Memory B cell (primary cell): ENCODE results near the gene RPE.
A peak's percentile ranks its signal among the peaks of the same experiment; 100 is the strongest.

Experiments
- ATAC-seq: fragments of 150-1000 bp; cut with Tn5 transposase; 2 replicates; pipeline ENCODE4 v1.10.0; 2021; ENCODE audit warnings: low read depth, mild to moderate bottlenecking, moderate library complexity
- DNase-seq, 2 donors: peaks; one replicate each; pipeline ENCODE4 v3.0.0; 2022; ENCODE audit warnings: low spot score in 2 of 2
- H3K27ac Mint-ChIP-seq: one replicate; pipeline ENCODE4 v1.8.0; 2022; ENCODE audit warnings: mild to moderate bottlenecking, moderate library complexity, mixed read lengths
- H3K27me3 Mint-ChIP-seq: one replicate; pipeline ENCODE4 v1.8.0; 2022; ENCODE audit warnings: mixed read lengths
- H3K36me3 Mint-ChIP-seq: one replicate; pipeline ENCODE4 v1.8.0; 2022; ENCODE audit warnings: mild to moderate bottlenecking, mixed read lengths
- H3K4me1 Mint-ChIP-seq: one replicate; pipeline ENCODE4 v1.8.0; 2022; ENCODE audit warnings: mixed read lengths
- H3K4me3 Mint-ChIP-seq: one replicate; pipeline ENCODE4 v1.8.0; 2022; ENCODE audit warnings: mild to moderate bottlenecking, moderate library complexity, mixed read lengths
- H3K9me3 Mint-ChIP-seq: one replicate; pipeline ENCODE4 v1.8.0; 2022; ENCODE audit warnings: mixed read lengths

RPE gene

DNA sequence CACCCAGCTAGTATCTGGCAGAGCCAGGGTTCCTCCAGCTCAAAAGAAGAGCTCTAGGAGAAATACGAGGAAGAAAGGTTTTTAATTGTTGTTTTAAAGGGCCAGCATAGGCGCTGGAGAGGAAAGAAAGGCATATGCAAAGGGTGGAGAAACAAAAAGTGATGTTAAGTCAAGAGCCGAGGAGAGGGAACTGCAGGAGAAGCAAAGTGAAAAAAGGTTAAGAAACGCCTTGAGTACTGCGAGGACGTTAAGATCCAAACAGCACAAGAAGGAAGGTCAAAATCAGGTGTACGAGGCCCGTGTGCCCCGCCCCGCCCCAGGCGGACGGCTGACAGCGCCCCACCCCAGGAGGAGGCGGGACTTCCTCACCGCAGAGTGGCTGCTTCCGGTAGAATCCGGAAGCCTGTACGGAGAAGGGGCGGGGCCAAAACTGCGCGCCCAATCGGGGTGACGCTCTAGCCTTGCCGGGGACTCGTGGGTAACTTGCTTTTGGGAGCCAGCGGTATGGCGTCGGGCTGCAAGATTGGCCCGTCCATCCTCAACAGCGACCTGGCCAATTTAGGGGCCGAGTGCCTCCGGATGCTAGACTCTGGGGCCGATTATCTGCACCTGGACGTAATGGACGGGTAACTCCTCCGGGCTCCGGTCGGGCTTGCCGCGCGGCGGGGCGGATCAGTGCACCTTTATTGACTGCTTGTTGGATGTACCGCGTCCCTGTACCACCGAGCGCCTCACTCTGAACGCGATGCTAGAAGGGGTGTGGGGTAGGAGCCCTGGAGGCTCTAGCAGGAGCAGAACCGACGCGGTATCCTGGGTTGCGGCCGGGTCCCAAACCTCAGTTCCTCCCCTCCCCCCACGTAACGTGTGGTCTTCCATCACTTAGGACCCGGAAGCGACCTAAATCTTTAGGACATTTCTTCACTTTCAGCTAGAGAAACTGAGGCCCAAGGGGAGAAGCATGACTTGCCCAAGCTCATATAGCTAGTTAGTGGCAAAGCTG, at the start of gene RPE:
TSS of gene RPE (plus strand) at position 481 of the 1,000 bp plus-strand sequence. CDS start at position 505, 24 bp downstream.
- Mint-ChIP-seq H3K36me3 (peaks cover 1% of the 10 kb centered on the region), H3K4me1 (peaks cover 30% of the 10 kb centered on the region), H3K27me3 (no peaks in the 10 kb centered on the region), H3K27ac (peak within 1 kb of the TSS; percentile 96), H3K9me3 (no peaks in the 10 kb centered on the region), H3K4me3 (peak within 1 kb of the TSS; percentile 84)
- DNase-seq (peak; percentile 94 to 97), ATAC-seq (peak; percentile 98)

GRCh38 chr2:209956271-209956670, 46.2 kb upstream of the RPE start:
- no peak overlapping the region for H3K4me3 Mint-ChIP-seq
- no peaks in the 10 kb centered on the region for H3K4me1 Mint-ChIP-seq

GRCh38 chr2:209958016-209958415, 44.4 kb upstream of the RPE start:
- H3K4me1 Mint-ChIP-seq, result no peaks in the 10 kb centered on the region

More at GRCh38 chr2:209956271-209956670, 46.2 kb upstream of the RPE start:
- Mint-ChIP-seq H3K27me3 (peaks cover 8% of the 10 kb centered on the region), H3K27ac (no peak overlapping the region), H3K9me3 (peaks cover 2% of the 10 kb centered on the region), H3K36me3 (no peaks in the 10 kb centered on the region)
- DNase-seq (no peak), ATAC-seq (no peak)

GRCh38 chr2:209960045-209960444, 42.4 kb upstream of the RPE start:
- no peak overlapping the region for H3K27ac Mint-ChIP-seq
- no peaks in the 10 kb centered on the region for H3K4me1 Mint-ChIP-seq
- H3K4me3 Mint-ChIP-seq, result no peak overlapping the region
- H3K9me3 Mint-ChIP-seq, result no peaks in the 10 kb centered on the region
- peaks cover 3% of the 10 kb centered on the region for H3K27me3 Mint-ChIP-seq
- no peak for DNase-seq
- no peak for ATAC-seq
- H3K36me3 Mint-ChIP-seq, result no peaks in the 10 kb centered on the region

More at GRCh38 chr2:209958016-209958415, 44.4 kb upstream of the RPE start:
- Mint-ChIP-seq H3K27ac (no peak overlapping the region), H3K9me3 (no peaks in the 10 kb centered on the region), H3K4me3 (no peak overlapping the region), H3K36me3 (no peaks in the 10 kb centered on the region), H3K27me3 (peaks cover 4% of the 10 kb centered on the region)
- ATAC-seq (no peak), DNase-seq (no peak)

DNA sequence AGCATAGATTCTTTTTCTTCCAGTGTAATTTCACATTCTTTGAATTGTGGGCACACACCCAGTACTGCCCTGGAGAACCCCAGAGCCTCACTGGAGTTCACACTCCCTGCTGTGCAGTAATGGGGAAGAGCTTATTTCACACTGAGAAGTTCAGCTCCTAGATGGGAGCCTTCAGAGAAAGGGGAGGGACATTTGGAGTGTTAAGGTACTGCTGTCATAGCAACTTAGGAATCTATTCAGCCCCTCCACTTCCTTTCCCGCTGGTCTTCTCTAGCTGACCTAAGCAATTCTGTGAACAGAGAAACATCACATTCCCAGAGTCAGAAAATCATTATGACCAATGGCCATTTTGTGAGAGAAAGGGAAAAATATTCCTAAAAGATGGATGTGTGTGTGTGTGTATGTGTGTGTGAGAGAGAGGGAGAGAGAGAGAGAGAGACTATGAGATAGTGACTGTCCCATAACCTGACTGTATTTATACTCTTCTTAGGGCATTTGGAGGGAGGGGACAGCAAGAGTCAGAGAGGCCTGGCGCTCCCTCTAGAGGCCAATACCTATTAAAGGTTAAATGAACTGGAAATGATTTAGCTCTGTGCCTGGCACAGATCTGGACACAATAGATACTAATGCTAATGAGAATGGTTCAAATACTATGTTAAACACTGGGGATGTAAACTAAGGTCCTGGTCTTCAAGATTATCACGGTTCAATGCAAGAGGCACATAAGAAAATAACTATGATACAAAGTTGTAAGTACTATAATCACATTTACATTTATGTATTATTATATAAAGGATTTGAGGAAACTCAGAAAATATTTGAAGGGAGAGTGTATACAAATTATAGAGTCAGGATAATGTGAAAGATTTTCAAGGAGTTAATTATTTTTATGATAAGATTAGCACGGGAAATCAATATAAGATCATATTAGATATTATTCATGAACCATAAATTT, 41.5 kb upstream of the RPE start:
- Mint-ChIP-seq H3K4me3 (no peak overlapping the region), H3K4me1 (no peaks in the 10 kb centered on the region), H3K27ac (no peak overlapping the region), H3K36me3 (no peaks in the 10 kb centered on the region), H3K27me3 (peaks cover 4% of the 10 kb centered on the region), H3K9me3 (no peaks in the 10 kb centered on the region)
- ATAC-seq, result peak; percentile 76
- peak in 1 of 2 donors; percentile 25 for DNase-seq

- no peak overlapping the region for H3K27ac Mint-ChIP-seq
These were observed 36.7 kb upstream of the RPE start for GRCh38 chr2:209965723-209966122.

GRCh38 chr2:209969692-209970091, 32.7 kb upstream of the RPE start:
- ATAC-seq (no peak), DNase-seq (no peak)
- Mint-ChIP-seq H3K4me1 (no peaks in the 10 kb centered on the region), H3K27me3 (peaks cover 5% of the 10 kb centered on the region), H3K9me3 (no peaks in the 10 kb centered on the region), H3K27ac (no peak overlapping the region), H3K36me3 (no peaks in the 10 kb centered on the region), H3K4me3 (no peak overlapping the region)

More at GRCh38 chr2:209965723-209966122, 36.7 kb upstream of the RPE start:
- H3K9me3 Mint-ChIP-seq, result no peaks in the 10 kb centered on the region
- DNase-seq, result no peak
- H3K36me3 Mint-ChIP-seq, result no peaks in the 10 kb centered on the region
- no peak overlapping the region for H3K4me3 Mint-ChIP-seq
- peaks cover 6% of the 10 kb centered on the region for H3K27me3 Mint-ChIP-seq
- no peaks in the 10 kb centered on the region for H3K4me1 Mint-ChIP-seq
- no peak for ATAC-seq

- H3K4me1 Mint-ChIP-seq, result no peaks in the 10 kb centered on the region
- peaks cover 5% of the 10 kb centered on the region for H3K27me3 Mint-ChIP-seq
These were observed 32.2 kb upstream of the RPE start for GRCh38 chr2:209970271-209970670.

GRCh38 chr2:209970711-209971110, 31.7 kb upstream of the RPE start:
- peaks cover 5% of the 10 kb centered on the region for H3K27me3 Mint-ChIP-seq
- ATAC-seq (no peak), DNase-seq (no peak)
- H3K36me3 Mint-ChIP-seq, result no peaks in the 10 kb centered on the region
- no peaks in the 10 kb centered on the region for H3K4me1 Mint-ChIP-seq
- H3K9me3 Mint-ChIP-seq, result no peaks in the 10 kb centered on the region
- H3K4me3 Mint-ChIP-seq, result no peak overlapping the region
- H3K27ac Mint-ChIP-seq, result no peak overlapping the region

More at GRCh38 chr2:209970271-209970670, 32.2 kb upstream of the RPE start:
- ATAC-seq (no peak), DNase-seq (no peak)
- Mint-ChIP-seq H3K27ac (no peak overlapping the region), H3K4me3 (no peak overlapping the region), H3K9me3 (no peaks in the 10 kb centered on the region), H3K36me3 (no peaks in the 10 kb centered on the region)

GRCh38 chr2:209973328-209973727, 29.1 kb upstream of the RPE start:
- DNase-seq (no peak), ATAC-seq (no peak)
- no peak overlapping the region for H3K27ac Mint-ChIP-seq
- no peaks in the 10 kb centered on the region for H3K9me3 Mint-ChIP-seq
- H3K27me3 Mint-ChIP-seq, result peaks cover 2% of the 10 kb centered on the region
- no peaks in the 10 kb centered on the region for H3K4me1 Mint-ChIP-seq
- H3K36me3 Mint-ChIP-seq, result no peaks in the 10 kb centered on the region
- H3K4me3 Mint-ChIP-seq, result no peak overlapping the region

GRCh38 chr2:209974576-209974975, 27.9 kb upstream of the RPE start:
- no peaks in the 10 kb centered on the region for H3K4me1 Mint-ChIP-seq
- DNase-seq (no peak), ATAC-seq (no peak)
- H3K27me3 Mint-ChIP-seq, result peaks cover 2% of the 10 kb centered on the region
- no peaks in the 10 kb centered on the region for H3K36me3 Mint-ChIP-seq
- H3K4me3 Mint-ChIP-seq, result no peak overlapping the region
- H3K9me3 Mint-ChIP-seq, result no peaks in the 10 kb centered on the region
- H3K27ac Mint-ChIP-seq, result no peak overlapping the region

DNA sequence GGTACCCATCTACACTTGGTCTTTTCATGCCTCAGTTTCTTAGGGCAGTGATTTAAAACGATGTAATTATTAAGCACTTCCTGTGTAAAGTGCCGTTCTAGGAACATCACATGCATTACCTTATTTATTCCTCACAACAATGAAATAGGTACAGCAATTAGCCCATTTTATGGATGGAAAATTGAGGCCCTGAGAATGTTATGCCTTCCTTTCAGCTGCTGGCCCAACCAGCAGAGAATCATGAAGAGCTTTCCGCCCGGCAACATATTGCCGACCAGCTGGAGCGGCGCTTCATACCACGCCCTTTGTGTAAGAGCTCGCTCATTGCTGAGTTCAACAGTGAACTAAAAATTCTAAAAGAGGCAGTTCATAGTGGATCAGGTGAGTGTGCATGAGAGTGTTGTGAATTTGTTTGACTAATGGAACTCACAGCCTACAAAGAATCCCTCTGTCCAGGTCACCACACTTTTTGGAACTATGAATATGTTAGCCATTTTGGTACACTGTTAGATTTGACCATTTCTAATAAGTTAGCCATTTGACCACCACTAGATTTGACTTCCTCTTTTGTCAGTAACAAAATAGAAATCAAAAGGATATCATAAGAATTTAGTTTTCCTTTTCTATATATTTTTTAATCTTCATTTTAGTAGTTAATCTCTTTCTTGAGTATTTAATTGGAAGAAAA, 25.6 kb upstream of the RPE start:
- Mint-ChIP-seq H3K27me3 (peaks cover 1% of the 10 kb centered on the region), H3K9me3 (no peaks in the 10 kb centered on the region), H3K4me1 (no peaks in the 10 kb centered on the region), H3K36me3 (no peaks in the 10 kb centered on the region), H3K4me3 (no peak overlapping the region), H3K27ac (no peak overlapping the region)
- ATAC-seq (no peak), DNase-seq (no peak)

- H3K27me3 Mint-ChIP-seq, result peaks cover 1% of the 10 kb centered on the region
- H3K4me1 Mint-ChIP-seq, result no peaks in the 10 kb centered on the region
- no peaks in the 10 kb centered on the region for H3K36me3 Mint-ChIP-seq
- H3K27ac Mint-ChIP-seq, result no peak overlapping the region
- H3K9me3 Mint-ChIP-seq, result no peaks in the 10 kb centered on the region
- peak; percentile 35 for ATAC-seq
- no peak overlapping the region for H3K4me3 Mint-ChIP-seq
- peak in 1 of 2 donors; percentile 36 for DNase-seq
These were observed 24.8 kb upstream of the RPE start for GRCh38 chr2:209977386-209978239.
